ENCODE results near the gene IL6R. TPM values are rescaled to one million over a fixed set of nuclear protein-coding genes. Genes with fewer than 3 reads are reported as not detected.

IL6R gene
- total RNA-seq, 1 experiment from 2014 or later = 16.1 TPM

GRCh38 chr1:154460695-154461260, 55.6 kb downstream of the IL6R start:
- DNase-seq (no peak), ATAC-seq (no peak)
- Histone ChIP-seq H3F3A (ENCODE audit: low read length, unreplicated experiment) (no peaks in the 10 kb centered on the region), H3K9ac (ENCODE audit: low read length) (no peak overlapping the region), H2AFZ (ENCODE audit: low read length) (no peak overlapping the region), H3K4me3 (ENCODE audit: low read length) (no peak overlapping the region), H3K36me3 (ENCODE audit: low read depth, low read length) (0 out of 2 replicates have a peak, but pooled peaks cover 3% of the 10 kb centered on the region), H3K27ac (ENCODE audit: low read length) (no peak overlapping the region), H3K79me2 (ENCODE audit: low read length) (no peaks in the 10 kb centered on the region), H3K4me2 (ENCODE audit: low read length) (no peak overlapping the region), H3K9me2 (replicated peaks; ENCODE audit: low read length) (no peaks in the 10 kb centered on the region), H3K4me1 (ENCODE audit: insufficient read depth, low read length) (peaks cover 9% of the 10 kb centered on the region), H4K20me1 (ENCODE audit: low read length) (no peaks in the 10 kb centered on the region), H3K27me3 (ENCODE audit: low read length) (no peaks in the 10 kb centered on the region), H3K9me3 (ENCODE audit: low read length) (no peaks in the 10 kb centered on the region)
- intact Hi-C loops (cut with micrococcal nuclease) = no loop called here
- ChIA-PET POLR2A (ENCODE audit: unreplicated experiment) (no interaction called here), CTCF (no interaction called here)
- no TSS peak for BruUV-seq (replicated peaks)
- TF ChIP-seq CTCF (conservative IDR thresholded peaks at IDR 0.05; ENCODE audit: low read depth, low read length) = no peak
- no peak for TF ChIP-seq EZH2phosphoT487 (IDR thresholded peaks at IDR 0.05; ENCODE audit: borderline replicate concordance, low read length)
- no peak for TF ChIP-seq EZH2 (IDR thresholded peaks at IDR 0.05; ENCODE audit: low read length, unreplicated experiment)

GRCh38 chr1:154463512-154463990, 58.4 kb downstream of the IL6R start:
- intact Hi-C loops (cut with micrococcal nuclease) = no loop called here
- peak overlapping the region; percentile 3; the same call in 1 of the 2 replicates for H3K9ac ChIP-seq (ENCODE audit: low read length)

More at GRCh38 chr1:154463512-154463990, 58.4 kb downstream of the IL6R start:
- Histone ChIP-seq H3K4me2 (ENCODE audit: low read length) (no peak overlapping the region), H3F3A (ENCODE audit: low read length, unreplicated experiment) (no peaks in the 10 kb centered on the region), H2AFZ (ENCODE audit: low read length) (peak overlapping the region; percentile 29; the same call in 1 of the 2 replicates), H4K20me1 (ENCODE audit: low read length) (no peaks in the 10 kb centered on the region), H3K4me3 (ENCODE audit: low read length) (no peak overlapping the region), H3K36me3 (ENCODE audit: low read depth, low read length) (no peaks in the 10 kb centered on the region), H3K9me3 (ENCODE audit: low read length) (no peaks in the 10 kb centered on the region), H3K27ac (ENCODE audit: low read length) (peak overlapping the region; percentile 56), H3K27me3 (ENCODE audit: low read length) (no peaks in the 10 kb centered on the region), H3K4me1 (ENCODE audit: insufficient read depth, low read length) (peaks cover 9% of the 10 kb centered on the region), H3K79me2 (ENCODE audit: low read length) (no peaks in the 10 kb centered on the region), H3K9me2 (replicated peaks; ENCODE audit: low read length) (no peaks in the 10 kb centered on the region)
- TF ChIP-seq EZH2phosphoT487 (IDR thresholded peaks at IDR 0.05; ENCODE audit: borderline replicate concordance, low read length) (no peak), EZH2 (IDR thresholded peaks at IDR 0.05; ENCODE audit: low read length, unreplicated experiment) (no peak), CTCF (conservative IDR thresholded peaks at IDR 0.05; ENCODE audit: low read depth, low read length) (no peak)
- no TSS peak for BruUV-seq (replicated peaks)
- DNase-seq = peak; percentile 31
- ATAC-seq = no peak
- ChIA-PET POLR2A (ENCODE audit: unreplicated experiment) (no interaction called here), CTCF (no interaction called here)
